Neuronal stem cell (in vitro differentiated cells): ENCODE data around the gene PRPH.
"Not testable (repeated sequence)": the region's sequence is repeated elsewhere in the genome, so short reads cannot be mapped to it uniquely, and the experiment has no call there.

Experiments
- DNase-seq: peaks from one replicate; pipeline ENCODE4 v3.0.0-alpha.2; 2013; ENCODE audit warnings: low spot score
- H2AFZ ChIP-seq: one replicate; pipeline ENCODE4 v1.6.1; 2013; ENCODE audit warnings: mild to moderate bottlenecking, low read length, inconsistent platforms
- H2AK5ac ChIP-seq: 2 replicates; pipeline ENCODE4 v1.6.1; 2013; ENCODE audit warnings: low read depth, mild to moderate bottlenecking, inconsistent platforms, low read length, moderate library complexity, mixed read lengths
- H2BK120ac ChIP-seq: 2 replicates; pipeline ENCODE4 v1.6.1; 2013; ENCODE audit warnings: low read depth, mild to moderate bottlenecking, inconsistent platforms, low read length, moderate library complexity, mixed read lengths
- H2BK12ac ChIP-seq: one replicate; pipeline ENCODE4 v1.6.1; 2013; ENCODE audit warnings: low read length, inconsistent platforms
- H2BK15ac ChIP-seq: 2 replicates; pipeline ENCODE4 v1.6.1; 2013; ENCODE audit warnings: mild to moderate bottlenecking, low read length, inconsistent platforms, mixed read lengths
- H2BK5ac ChIP-seq: one replicate; pipeline ENCODE4 v1.6.1; 2013; ENCODE audit warnings: inconsistent platforms, mild to moderate bottlenecking, low read length, moderate library complexity
- H3K14ac ChIP-seq: one replicate; pipeline ENCODE4 v1.6.1; 2013; ENCODE audit warnings: low read length, inconsistent platforms
- H3K18ac ChIP-seq: 2 replicates; pipeline ENCODE4 v1.6.1; 2013; ENCODE audit warnings: low read length, inconsistent platforms
- H3K23ac ChIP-seq: 2 replicates; pipeline ENCODE4 v1.6.1; 2013; ENCODE audit warnings: low read depth, mild to moderate bottlenecking, mixed read lengths, low read length, inconsistent platforms; ENCODE audit not compliant: poor library complexity
- H3K27ac ChIP-seq: replicated peaks from 3 replicates; pipeline ENCODE4 v1.5.1; 2013; ENCODE audit warnings: low read length, inconsistent platforms
- H3K27me3 ChIP-seq, 3 experiments: 2 replicates each; pipeline ENCODE4 v1.6.1; 2013; ENCODE audit warnings: low read length in 3 of 3, mild to moderate bottlenecking in 2 of 3, inconsistent platforms in 1 of 3, low read depth in 1 of 3, mixed read lengths in 1 of 3, moderate library complexity in 1 of 3; ENCODE audit not compliant: control insufficient read depth in 3 of 3, insufficient read depth in 3 of 3
- H3K36me3 ChIP-seq, 2 donors: replicated peaks in 1 of 2; 2 replicates each; pipeline ENCODE4 v1.6.1; 2013; ENCODE audit warnings: low read length in 2 of 2; ENCODE audit not compliant: control insufficient read depth in 2 of 2, insufficient read depth in 2 of 2
- H3K4ac ChIP-seq: 2 replicates; pipeline ENCODE4 v1.6.1; 2013; ENCODE audit warnings: inconsistent platforms, mild to moderate bottlenecking, low read length, moderate library complexity
- H3K4me1 ChIP-seq, 2 donors: 1 replicate in 1 of 2; 2 replicates in 1 of 2; pipeline ENCODE4 v1.6.1; 2013; ENCODE audit warnings: low read length in 2 of 2, low read depth in 1 of 2; ENCODE audit not compliant: control insufficient read depth in 2 of 2, insufficient read depth in 1 of 2
- H3K4me2 ChIP-seq: one replicate; pipeline ENCODE4 v1.6.1; 2013; ENCODE audit warnings: mild to moderate bottlenecking, low read length, inconsistent platforms; ENCODE audit not compliant: insufficient read depth, poor library complexity, severe bottlenecking
- H3K4me3 ChIP-seq, 2 donors: 2 replicates each; pipeline ENCODE4 v1.5.1; 2013; ENCODE audit warnings: low read length in 2 of 2, mild to moderate bottlenecking in 2 of 2, inconsistent platforms in 1 of 2, moderate library complexity in 1 of 2
- H3K79me1 ChIP-seq: one replicate; pipeline ENCODE4 v1.6.1; 2013; ENCODE audit warnings: low read depth, mild to moderate bottlenecking, inconsistent platforms, low read length, moderate library complexity
- H3K9ac ChIP-seq: one replicate; pipeline ENCODE4 v1.6.1; 2013; ENCODE audit warnings: mild to moderate bottlenecking, low read depth, low read length, inconsistent platforms; ENCODE audit not compliant: poor library complexity
- H3K9me3 ChIP-seq, 2 donors: replicated peaks in 1 of 2; 2 replicates each; pipeline versions ENCODE3 to v1.6.1; 2013; ENCODE audit warnings: low read length in 2 of 2, mild to moderate bottlenecking in 2 of 2, inconsistent platforms in 1 of 2, low read depth in 1 of 2, mixed read lengths in 1 of 2, moderate library complexity in 1 of 2; ENCODE audit not compliant: control insufficient read depth in 2 of 2, insufficient read depth in 1 of 2
- H4K8ac ChIP-seq: one replicate; pipeline ENCODE4 v1.6.1; 2013; ENCODE audit warnings: low read depth, mild to moderate bottlenecking, inconsistent platforms, low read length, moderate library complexity
- H4K91ac ChIP-seq: one replicate; pipeline ENCODE4 v1.6.1; 2013; ENCODE audit warnings: low read length, low read depth, mild to moderate bottlenecking, inconsistent platforms; ENCODE audit not compliant: poor library complexity
- WGBS, 2 donors: extraction: QIAGEN DNeasy Blood & Tissue Kit; methylation state at CpG; one replicate each; pipeline ENCODE4 v1.1.7; 2013; ENCODE audit warnings: missing lambda C conversion rate in 2 of 2, mixed read lengths in 1 of 2; ENCODE audit not compliant: insufficient read length in 2 of 2, insufficient replicate concordance in 1 of 2; ENCODE audit errors: extremely low coverage in 2 of 2; 5-methylcytosine and 5-hydroxymethylcytosine counted together

Gene PRPH

DNA sequence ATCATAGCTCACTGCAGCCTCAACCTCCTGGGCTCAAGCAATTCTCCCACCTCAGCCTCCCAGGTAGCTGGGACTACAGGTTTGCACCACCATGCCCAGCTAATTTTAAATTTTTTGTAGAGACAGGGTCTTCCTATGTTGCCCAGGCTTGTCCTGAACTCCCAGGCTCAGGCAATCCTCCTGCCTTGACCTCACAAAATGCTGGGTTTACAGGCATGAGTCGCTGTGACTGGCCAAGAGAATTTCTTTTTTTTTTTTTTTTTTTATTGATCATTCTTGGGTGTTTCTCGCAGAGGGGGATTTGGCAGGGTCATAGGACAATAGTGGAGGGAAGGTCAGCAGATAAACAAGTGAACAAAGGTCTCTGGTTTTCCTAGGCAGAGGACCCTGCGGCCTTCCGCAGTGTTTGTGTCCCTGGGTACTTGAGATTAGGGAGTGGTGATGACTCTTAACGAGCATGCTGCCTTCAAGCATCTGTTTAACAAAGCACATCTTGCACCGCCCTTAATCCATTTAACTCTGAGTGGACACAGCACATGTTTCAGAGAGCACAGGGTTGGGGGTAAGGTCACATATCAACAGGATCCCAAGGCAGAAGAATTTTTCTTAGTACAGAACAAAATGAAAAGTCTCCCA, 12.1 kb upstream of the PRPH start:
- not testable (repeated sequence) for H3K23ac ChIP-seq, H3K9me3 ChIP-seq, H2BK120ac ChIP-seq, H3K14ac ChIP-seq, H4K91ac ChIP-seq, H3K4me2 ChIP-seq, H3K4me3 ChIP-seq, H3K4ac ChIP-seq, DNase-seq, H3K79me1 ChIP-seq, H3K9ac ChIP-seq, H3K27me3 ChIP-seq, H2BK15ac ChIP-seq, H2AK5ac ChIP-seq, H2BK5ac ChIP-seq, H2BK12ac ChIP-seq, H4K8ac ChIP-seq, H3K36me3 ChIP-seq
- peak overlapping the region; percentile 69 for H3K18ac ChIP-seq
- peak overlapping the region; percentile 74 for H2AFZ ChIP-seq
- peak overlapping the region; percentile 50 for H3K27ac ChIP-seq
- no CpG with 5 or more reads among the region's 6 CpGs for WGBS, 2 donors
- peaks cover 16% of the 10 kb centered on the region in 2 donors for H3K4me1 ChIP-seq

DNA sequence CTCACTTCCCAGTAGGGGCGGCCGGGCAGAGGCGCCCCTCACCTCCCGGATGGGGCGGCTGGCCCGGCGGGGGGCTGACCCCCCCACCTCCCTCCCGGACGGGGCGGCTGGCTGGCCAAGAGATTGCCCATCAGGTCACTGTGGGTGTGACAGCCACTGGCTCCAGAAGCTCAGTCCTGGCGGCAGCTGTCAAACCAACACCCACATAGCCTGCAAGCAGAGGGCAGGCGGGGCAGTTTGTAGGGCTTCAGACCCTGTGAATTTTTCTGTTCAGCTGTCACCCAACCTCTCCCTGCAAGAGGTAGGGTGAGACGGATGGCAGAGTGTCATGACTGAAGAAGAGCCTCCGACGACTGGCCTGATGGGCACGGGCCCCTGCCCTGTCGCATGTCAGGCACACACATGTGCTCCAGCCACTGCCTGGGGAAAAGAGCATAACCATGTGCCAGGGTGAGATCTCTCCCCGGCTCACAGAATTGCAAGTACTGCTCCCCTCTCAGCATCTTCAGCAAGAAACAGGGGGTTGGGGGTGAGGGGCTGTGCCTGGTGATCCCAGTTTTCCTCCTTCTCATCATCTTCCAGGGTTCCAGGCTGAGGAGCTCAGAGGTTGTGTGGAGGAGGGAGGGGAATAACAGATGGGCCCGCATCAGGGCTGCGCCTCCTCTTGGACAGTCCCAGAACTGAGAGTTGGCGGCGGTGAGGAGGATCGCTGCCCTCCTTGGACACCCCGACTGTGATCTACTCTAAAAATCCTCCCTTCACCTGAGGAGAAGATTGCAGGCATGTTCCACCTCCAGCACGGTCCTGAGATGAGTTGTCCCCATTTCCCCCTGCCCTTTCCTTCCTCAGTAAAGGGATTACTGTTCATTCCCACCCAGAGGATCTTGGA, 11.2 kb upstream of the PRPH start:
- H4K8ac ChIP-seq, result no peak overlapping the region
- H3K14ac ChIP-seq, result no peak overlapping the region
- no peak overlapping the region for H2AFZ ChIP-seq
- H2BK12ac ChIP-seq, result peak overlapping the region; percentile 63
- no peak overlapping the region for H3K9ac ChIP-seq
- no peaks in the 10 kb centered on the region for H3K79me1 ChIP-seq
- no peaks in the 10 kb centered on the region for H3K9me3 ChIP-seq
- no peak overlapping the region for H3K4me3 ChIP-seq
- no peak overlapping the region for H2BK120ac ChIP-seq
- H3K27ac ChIP-seq, result no peak overlapping the region
- H3K23ac ChIP-seq, result peak overlapping the region; percentile 58
- peak overlapping the region; percentile 33 for H2BK5ac ChIP-seq
- no peak for DNase-seq
- peak overlapping the region; percentile 77 for H3K18ac ChIP-seq
- H2BK15ac ChIP-seq, result peak overlapping the region; percentile 73
- no peak overlapping the region for H3K4ac ChIP-seq
- no peak overlapping the region for H3K4me2 ChIP-seq
- H3K27me3 ChIP-seq, result peaks cover 0 to 5% (median 3%) of the 10 kb centered on the region in 3 experiments
- peaks cover 16 to 18% of the 10 kb centered on the region in 2 donors for H3K4me1 ChIP-seq
- no peak overlapping the region for H4K91ac ChIP-seq
- peak overlapping the region; percentile 95 for H2AK5ac ChIP-seq
- WGBS, 2 donors, result no CpG with 5 or more reads among the region's 25 CpGs
- H3K36me3 ChIP-seq, result no peaks in the 10 kb centered on the region

DNA sequence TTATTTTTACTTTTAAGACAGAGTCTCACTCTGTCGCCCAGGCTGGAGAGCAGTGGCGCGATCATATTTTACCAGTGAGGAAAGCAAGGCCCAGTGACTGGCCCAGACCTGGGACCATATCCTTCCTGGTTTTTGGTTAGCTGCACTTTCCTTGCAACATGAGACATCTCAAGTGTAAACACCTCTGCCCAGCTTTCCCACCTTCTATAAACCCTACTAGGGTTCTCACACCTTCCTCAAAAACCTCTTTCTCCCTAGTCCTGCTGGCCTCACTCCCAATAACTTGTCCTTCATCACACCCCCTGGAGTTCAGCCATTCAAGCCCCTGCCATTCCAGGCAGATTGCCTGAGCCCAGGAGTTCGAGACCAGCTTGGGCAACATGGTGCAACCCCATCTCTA, 10.3 kb upstream of the PRPH start:
- H4K91ac ChIP-seq, result no peak overlapping the region
- peaks cover 16% of the 10 kb centered on the region in 2 donors for H3K4me1 ChIP-seq
- no peak overlapping the region for H3K4ac ChIP-seq
- H3K27me3 ChIP-seq, result peaks cover 0 to 8% (median 3%) of the 10 kb centered on the region in 3 experiments
- no peak overlapping the region for H2BK15ac ChIP-seq
- no peak overlapping the region for H2BK120ac ChIP-seq
- H3K4me2 ChIP-seq, result no peak overlapping the region
- no peak overlapping the region for H3K9ac ChIP-seq
- H3K23ac ChIP-seq, result no peak overlapping the region
- H3K79me1 ChIP-seq, result no peaks in the 10 kb centered on the region
- no peak overlapping the region for H4K8ac ChIP-seq
- H3K14ac ChIP-seq, result no peak overlapping the region
- no peak overlapping the region for H3K27ac ChIP-seq
- H2AK5ac ChIP-seq, result no peak overlapping the region
- no peaks in the 10 kb centered on the region for H3K36me3 ChIP-seq
- no peaks in the 10 kb centered on the region for H3K9me3 ChIP-seq
- no peak overlapping the region for H3K18ac ChIP-seq
- no peak overlapping the region for H2AFZ ChIP-seq
- H2BK5ac ChIP-seq, result no peak overlapping the region
- WGBS, 2 donors, result no CpG with 5 or more reads among the region's 4 CpGs
- no peak for DNase-seq
- H2BK12ac ChIP-seq, result no peak overlapping the region
- H3K4me3 ChIP-seq, result no peak overlapping the region

DNA sequence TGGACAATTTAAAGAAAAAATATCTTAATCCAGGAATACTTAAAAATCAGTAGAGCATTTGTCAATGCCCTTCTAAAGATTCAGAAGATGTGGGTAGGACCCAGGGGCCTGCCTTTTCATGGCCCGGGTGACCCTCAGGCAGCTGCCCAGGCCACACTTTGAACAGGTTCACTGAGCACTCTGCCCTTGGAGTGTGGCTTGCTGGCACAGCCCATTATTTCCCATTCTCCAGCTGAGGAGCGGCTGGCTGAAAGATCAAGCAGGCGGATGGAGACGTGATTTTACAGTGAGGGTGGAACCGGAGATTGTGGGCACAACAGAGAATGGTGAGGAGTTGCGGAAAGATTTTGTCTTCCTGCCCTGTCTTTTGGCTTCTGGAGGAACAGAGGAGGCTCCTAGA, 7.1 kb upstream of the PRPH start:
- Histone ChIP-seq H3K27me3 (peaks cover 0 to 22% (median 11%) of the 10 kb centered on the region in 3 experiments), H3K9ac (no peak overlapping the region), H2AFZ (no peak overlapping the region), H3K14ac (no peak overlapping the region), H2BK5ac (no peak overlapping the region), H3K23ac (peak overlapping the region; percentile 38), H3K27ac (no peak overlapping the region), H3K4me3 (peak overlapping the region in 1 of 2 donors; percentile 64), H2BK12ac (no peak overlapping the region), H3K4me2 (no peak overlapping the region), H3K9me3 (no peaks in the 10 kb centered on the region), H3K4ac (no peak overlapping the region), H3K4me1 (peaks cover 3 to 5% of the 10 kb centered on the region in 2 donors), H4K8ac (no peak overlapping the region), H2BK120ac (no peak overlapping the region), H2AK5ac (no peak overlapping the region), H3K18ac (no peak overlapping the region), H3K79me1 (no peaks in the 10 kb centered on the region), H4K91ac (peak overlapping the region; percentile 11), H3K36me3 (no peaks in the 10 kb centered on the region), H2BK15ac (peak overlapping the region; percentile 73)
- DNase-seq, result no peak
- whole genome bisulfite sequencing, 2 donors, result no CpG with 5 or more reads among the region's 6 CpGs
